ENCODE measurements around the gene SYT10.

DNA sequence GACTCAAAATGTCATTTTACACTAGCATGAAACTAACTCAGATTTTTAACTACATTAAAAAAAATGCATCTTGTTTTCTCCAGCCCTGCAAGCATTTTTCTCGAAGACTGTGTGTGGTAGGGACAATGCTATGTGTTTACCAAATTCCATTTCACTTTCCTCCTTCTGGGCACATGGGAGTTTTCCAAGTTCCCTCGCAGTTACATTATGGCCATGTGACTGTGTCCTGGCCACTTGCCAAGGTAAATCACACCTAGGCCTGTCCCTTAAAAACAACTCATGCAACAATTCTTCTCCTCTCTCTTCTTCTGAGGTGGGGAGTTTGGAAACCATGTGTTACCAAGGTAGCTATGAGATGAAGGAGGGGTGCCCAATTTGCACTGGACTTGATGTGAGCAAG lies 108.7 kb downstream of the SYT10 start:
- TF ChIP-seq, protein P1, sequence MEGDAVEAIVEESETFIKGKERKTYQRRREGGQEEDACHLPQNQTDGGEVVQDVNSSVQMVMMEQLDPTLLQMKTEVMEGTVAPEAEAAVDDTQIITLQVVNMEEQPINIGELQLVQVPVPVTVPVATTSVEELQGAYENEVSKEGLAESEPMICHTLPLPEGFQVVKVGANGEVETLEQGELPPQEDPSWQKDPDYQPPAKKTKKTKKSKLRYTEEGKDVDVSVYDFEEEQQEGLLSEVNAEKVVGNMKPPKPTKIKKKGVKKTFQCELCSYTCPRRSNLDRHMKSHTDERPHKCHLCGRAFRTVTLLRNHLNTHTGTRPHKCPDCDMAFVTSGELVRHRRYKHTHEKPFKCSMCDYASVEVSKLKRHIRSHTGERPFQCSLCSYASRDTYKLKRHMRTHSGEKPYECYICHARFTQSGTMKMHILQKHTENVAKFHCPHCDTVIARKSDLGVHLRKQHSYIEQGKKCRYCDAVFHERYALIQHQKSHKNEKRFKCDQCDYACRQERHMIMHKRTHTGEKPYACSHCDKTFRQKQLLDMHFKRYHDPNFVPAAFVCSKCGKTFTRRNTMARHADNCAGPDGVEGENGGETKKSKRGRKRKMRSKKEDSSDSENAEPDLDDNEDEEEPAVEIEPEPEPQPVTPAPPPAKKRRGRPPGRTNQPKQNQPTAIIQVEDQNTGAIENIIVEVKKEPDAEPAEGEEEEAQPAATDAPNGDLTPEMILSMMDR (conservative IDR thresholded peaks at IDR 0.05 in 1 of 2, IDR thresholded peaks at IDR 0.05 in 1 of 2; ENCODE audit: extremely low read depth in 1 of 2, insufficient read depth in 1 of 2, low read depth in 1 of 2, low read length in 2 of 2), result no peak
- TF ChIP-seq EZH2 (IDR thresholded peaks at IDR 0.05; ENCODE audit: borderline replicate concordance, low read length), result no peak
